ENCODE data around the gene OR8D2.
"Not testable (repeated sequence)": the region's sequence is repeated elsewhere in the genome, so short reads cannot be mapped to it uniquely, and the experiment has no call there.

GRCh38 chr11:124270886-124271285 is 49.1 kb downstream of the OR8D2 start:
- TF ChIP-seq CTCF (IDR thresholded peaks at IDR 0.05; ENCODE audit: poor library complexity, severe bottlenecking); REST (IDR thresholded peaks at IDR 0.05; ENCODE audit: borderline replicate concordance); EZH2 (IDR thresholded peaks at IDR 0.05; ENCODE audit: borderline replicate concordance, insufficient read depth, low read length, poor library complexity, severe bottlenecking); RAD21 (conservative IDR thresholded peaks at IDR 0.05); SMC3 (conservative IDR thresholded peaks at IDR 0.05; ENCODE audit: poor library complexity): not testable (repeated sequence)
